Ovary (tissue), 3 donors: ENCODE measurements around the gene TADA2B.

Source experiments
- POLR2A ChIP-seq: fragments of 450-650 bp; IDR thresholded peaks from one replicate; pipeline ENCODE4 v1.6.1; 2017; ENCODE audit warnings: antibody characterized with exemption, mild to moderate bottlenecking, moderate library complexity
- TF ChIP-seq, protein P1 (sequence below), 3 donors: fragments of 450-650 bp in 2 of 3; fragments of 200-600 bp in 1 of 3; IDR thresholded peaks; one replicate each; pipeline versions ENCODE4 v1.5.1 to v1.8.0; 2016 to 2022; ENCODE audit warnings: antibody characterized with exemption in 3 of 3, mild to moderate bottlenecking in 1 of 3
- donor health status: DM: no; HTN: no; CAD: no.

DNA sequence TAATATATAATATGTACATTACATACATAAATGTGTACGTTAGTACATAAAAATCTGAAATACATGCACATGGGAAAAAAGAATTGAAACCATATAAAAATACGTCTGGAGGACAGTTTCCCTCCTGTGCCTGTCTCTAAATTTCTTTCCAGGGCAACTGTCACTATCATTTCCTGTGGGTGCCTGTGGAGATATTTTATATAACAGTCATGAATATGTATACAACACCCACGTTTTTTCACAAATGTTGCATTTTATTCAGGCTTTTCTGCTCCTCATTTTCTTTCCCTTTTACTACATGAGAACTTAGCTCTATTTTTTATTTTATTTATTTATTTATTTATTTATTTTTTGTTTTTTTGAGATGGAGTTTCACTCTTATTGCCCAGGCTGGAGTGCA, 48.9 kb downstream of the TADA2B start:
- TF ChIP-seq, protein P1, sequence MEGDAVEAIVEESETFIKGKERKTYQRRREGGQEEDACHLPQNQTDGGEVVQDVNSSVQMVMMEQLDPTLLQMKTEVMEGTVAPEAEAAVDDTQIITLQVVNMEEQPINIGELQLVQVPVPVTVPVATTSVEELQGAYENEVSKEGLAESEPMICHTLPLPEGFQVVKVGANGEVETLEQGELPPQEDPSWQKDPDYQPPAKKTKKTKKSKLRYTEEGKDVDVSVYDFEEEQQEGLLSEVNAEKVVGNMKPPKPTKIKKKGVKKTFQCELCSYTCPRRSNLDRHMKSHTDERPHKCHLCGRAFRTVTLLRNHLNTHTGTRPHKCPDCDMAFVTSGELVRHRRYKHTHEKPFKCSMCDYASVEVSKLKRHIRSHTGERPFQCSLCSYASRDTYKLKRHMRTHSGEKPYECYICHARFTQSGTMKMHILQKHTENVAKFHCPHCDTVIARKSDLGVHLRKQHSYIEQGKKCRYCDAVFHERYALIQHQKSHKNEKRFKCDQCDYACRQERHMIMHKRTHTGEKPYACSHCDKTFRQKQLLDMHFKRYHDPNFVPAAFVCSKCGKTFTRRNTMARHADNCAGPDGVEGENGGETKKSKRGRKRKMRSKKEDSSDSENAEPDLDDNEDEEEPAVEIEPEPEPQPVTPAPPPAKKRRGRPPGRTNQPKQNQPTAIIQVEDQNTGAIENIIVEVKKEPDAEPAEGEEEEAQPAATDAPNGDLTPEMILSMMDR (IDR thresholded peaks at IDR 0.05) = no peak
- no peak for TF ChIP-seq POLR2A
